Neural cell (in vitro differentiated cells): ENCODE data around the gene PELI2. TPM values are rescaled to one million over a fixed set of nuclear protein-coding genes. Genes with fewer than 3 reads are reported as not detected.

Experiments
- H2AFZ ChIP-seq: fragments of 200-600, 300-800 bp; sonication (generic), shearing (Covaris generic); 2 replicates; pipeline ENCODE4 v1.6.0; 2014; ENCODE audit warnings: low read depth, mild to moderate bottlenecking, antibody characterized with exemption, low read length, moderate library complexity
- H3F3A ChIP-seq: fragments of 200-600 bp; shearing (Covaris generic); 2 replicates; pipeline ENCODE4 v1.6.1; 2016; ENCODE audit warnings: mild to moderate bottlenecking, moderate library complexity, mixed read lengths, antibody characterized with exemption, low read length; ENCODE audit not compliant: insufficient read depth, poor library complexity, severe bottlenecking
- H3K27ac ChIP-seq: fragments of 200-600, 300-800 bp; sonication (generic), shearing (Covaris generic); 2 replicates; pipeline ENCODE4 v1.5.1; 2014; ENCODE audit warnings: mild to moderate bottlenecking, low read length, moderate library complexity
- H3K27me3 ChIP-seq: fragments of 300-800, 200-600 bp; sonication (generic), shearing (Covaris generic); 2 replicates; pipeline ENCODE4 v1.6.0; 2014; ENCODE audit warnings: mild to moderate bottlenecking, low read depth, low read length, moderate library complexity; ENCODE audit not compliant: insufficient read depth
- H3K36me3 ChIP-seq: fragments of 300-800, 200-600 bp; sonication (generic), shearing (Covaris generic); 2 replicates; pipeline ENCODE4 v1.5.1; 2014; ENCODE audit warnings: mild to moderate bottlenecking, antibody characterized with exemption, low read length, moderate library complexity; ENCODE audit not compliant: insufficient read depth
- H3K4me2 ChIP-seq: fragments of 300-800, 200-600 bp; sonication (generic), shearing (Covaris generic); 2 replicates; pipeline ENCODE4 v1.6.0; 2014; ENCODE audit warnings: mild to moderate bottlenecking, low read length
- H3K4me3 ChIP-seq: fragments of 300-800, 200-600 bp; sonication (generic), shearing (Covaris generic); 2 replicates; pipeline ENCODE4 v1.5.1; 2014; ENCODE audit warnings: mild to moderate bottlenecking, low read length, moderate library complexity
- H3K79me2 ChIP-seq: fragments of 200-600 bp; shearing (Covaris generic); replicated peaks from 2 replicates; pipeline ENCODE4 v1.6.0; 2014; ENCODE audit warnings: mild to moderate bottlenecking, low read length, moderate library complexity; ENCODE audit not compliant: insufficient read depth
- H3K9ac ChIP-seq: fragments of 300-800, 200-600 bp; sonication (generic), shearing (Covaris generic); 2 replicates; pipeline ENCODE4 v1.6.1; 2016; ENCODE audit warnings: mild to moderate bottlenecking, low read length, mixed read lengths
- H3K9me2 ChIP-seq: fragments of 200-600 bp; shearing (Covaris generic); 2 replicates; pipeline ENCODE4 v1.6.1; 2016; ENCODE audit warnings: mild to moderate bottlenecking, low read length, mixed read lengths; ENCODE audit not compliant: insufficient read depth
- H3K9me3 ChIP-seq: fragments of 200-600, 300-800 bp; sonication (generic), shearing (Covaris generic); 2 replicates; pipeline ENCODE4 v1.6.1; 2016; ENCODE audit warnings: mild to moderate bottlenecking, mixed run types, low read length, moderate library complexity, mixed read lengths
- H4K20me1 ChIP-seq: fragments of 200-600 bp; shearing (Covaris generic); 2 replicates; pipeline ENCODE4 v1.6.1; 2016; ENCODE audit warnings: mild to moderate bottlenecking, mixed run types; ENCODE audit not compliant: insufficient read depth
- CTCF ChIP-seq: fragments of 450-650 bp; IDR thresholded peaks from 2 replicates; pipeline ENCODE4 v1.5.1; 2014; ENCODE audit warnings: antibody characterized with exemption, mild to moderate bottlenecking, moderate library complexity; ENCODE audit not compliant: poor library complexity, severe bottlenecking
- EP300 ChIP-seq: fragments of 450-650 bp; conservative IDR thresholded peaks from 2 replicates; pipeline ENCODE4 v1.6.1; 2014; ENCODE audit warnings: antibody characterized with exemption, mild to moderate bottlenecking, moderate library complexity; ENCODE audit not compliant: poor library complexity, severe bottlenecking
- EZH2 ChIP-seq: fragments of 200-600, 300-800 bp; shearing (Covaris generic), sonication (generic); IDR thresholded peaks from 2 replicates; pipeline ENCODE4 v1.6.1; 2014; ENCODE audit warnings: antibody characterized with exemption, low read length, borderline replicate concordance, mild to moderate bottlenecking; ENCODE audit not compliant: insufficient read depth, poor library complexity, severe bottlenecking
- MXI1 ChIP-seq: fragments of 450-650 bp; conservative IDR thresholded peaks from 2 replicates; pipeline ENCODE4 v1.6.1; 2014; ENCODE audit warnings: antibody characterized with exemption, mild to moderate bottlenecking; ENCODE audit not compliant: poor library complexity, severe bottlenecking
- POLR2AphosphoS5 ChIP-seq: IDR thresholded peaks from 2 replicates; pipeline ENCODE4 v1.6.1; 2012
- RAD21 ChIP-seq: fragments of 450-650 bp; conservative IDR thresholded peaks from 2 replicates; pipeline ENCODE4 v1.6.1; 2014; ENCODE audit warnings: antibody characterized with exemption, mild to moderate bottlenecking, moderate library complexity
- REST ChIP-seq: IDR thresholded peaks from 2 replicates; pipeline ENCODE4 v1.6.1; 2012; ENCODE audit warnings: borderline replicate concordance
- SMC3 ChIP-seq: fragments of 450-650 bp; conservative IDR thresholded peaks from 2 replicates; pipeline ENCODE4 v1.6.1; 2014; ENCODE audit warnings: antibody characterized with exemption, mild to moderate bottlenecking, moderate library complexity; ENCODE audit not compliant: poor library complexity
- TAF1 ChIP-seq: IDR thresholded peaks from 2 replicates; pipeline ENCODE4 v1.6.1; 2012; ENCODE audit warnings: low read depth
- polyA plus RNA-seq: library from polyadenylated mRNA; depleted of rRNA; stranded (reverse); fragments of >200 nt; gene quantifications from 2 replicates; pipeline ENCODE4 v1.2.3, GENCODE V29; 2014

PELI2 gene
- polyA plus RNA-seq, 1 donor from 2014 or later: 5.3 TPM

- Histone ChIP-seq H3K4me3 (no peak overlapping the region), H4K20me1 (no peaks in the 10 kb centered on the region), H2AFZ (no peak overlapping the region), H3K36me3 (no peaks in the 10 kb centered on the region), H3K9me2 (no peaks in the 10 kb centered on the region), H3K27ac (no peak overlapping the region), H3F3A (no peaks in the 10 kb centered on the region), H3K27me3 (no peaks in the 10 kb centered on the region), H3K79me2 (peaks cover 84% of the 10 kb centered on the region), H3K4me2 (no peak overlapping the region), H3K9ac (no peak overlapping the region), H3K9me3 (no peaks in the 10 kb centered on the region)
- no peak for TF ChIP-seq EZH2
These were observed 29.2 kb downstream of the PELI2 start for GRCh38 chr14:56147449-56147848.

- H2AFZ ChIP-seq: no peak overlapping the region
- no peak overlapping the region for H3K4me3 ChIP-seq
- no peaks in the 10 kb centered on the region for H4K20me1 ChIP-seq
- no peak overlapping the region for H3K27ac ChIP-seq
- no peak overlapping the region for H3K4me2 ChIP-seq
- no peak for TF ChIP-seq POLR2AphosphoS5
- no peak for TF ChIP-seq REST
- TF ChIP-seq RAD21: no peak
- TF ChIP-seq MXI1: no peak
- TF ChIP-seq SMC3: no peak
- H3K36me3 ChIP-seq: no peaks in the 10 kb centered on the region
- H3K9me3 ChIP-seq: no peaks in the 10 kb centered on the region
- no peaks in the 10 kb centered on the region for H3F3A ChIP-seq
- no peak overlapping the region for H3K9ac ChIP-seq
- H3K79me2 ChIP-seq: peaks cover 84% of the 10 kb centered on the region
- H3K27me3 ChIP-seq: no peaks in the 10 kb centered on the region
- no peaks in the 10 kb centered on the region for H3K9me2 ChIP-seq
These were observed 30.0 kb downstream of the PELI2 start for GRCh38 chr14:56147986-56148901.

GRCh38 chr14:56149151-56149550 lies 30.9 kb downstream of the PELI2 start:
- H3K9me2 ChIP-seq: no peaks in the 10 kb centered on the region
- peaks cover 84% of the 10 kb centered on the region for H3K79me2 ChIP-seq
- no peak overlapping the region for H3K27ac ChIP-seq
- H3K27me3 ChIP-seq: no peaks in the 10 kb centered on the region
- H2AFZ ChIP-seq: no peak overlapping the region
- no peaks in the 10 kb centered on the region for H3F3A ChIP-seq
- TF ChIP-seq REST: no peak
- no peak for TF ChIP-seq TAF1
- TF ChIP-seq EP300: no peak
- no peak for TF ChIP-seq SMC3
- TF ChIP-seq RAD21: no peak
- no peak for TF ChIP-seq CTCF
- no peak for TF ChIP-seq MXI1
- no peak for TF ChIP-seq EZH2
- no peak for TF ChIP-seq POLR2AphosphoS5
- no peak overlapping the region for H3K4me2 ChIP-seq
- H3K36me3 ChIP-seq: no peaks in the 10 kb centered on the region
- H4K20me1 ChIP-seq: no peaks in the 10 kb centered on the region
- H3K9ac ChIP-seq: no peak overlapping the region
- no peaks in the 10 kb centered on the region for H3K9me3 ChIP-seq
- H3K4me3 ChIP-seq: no peak overlapping the region
